Astrocyte (in vitro differentiated cells and primary cell): Measurements from ENCODE around the gene NPPB. TPM values are rescaled to one million over a fixed set of nuclear protein-coding genes. Genes with fewer than 3 reads are reported as not detected.

ENCODE experiments used
- DNase-seq: peaks from one replicate; pipeline ENCODE4 v3.0.0-alpha.2; 2010; ENCODE audit warnings: low read depth
- FAIRE-seq: peaks from 2 replicates; lab custom pipeline; 2011; peaks lifted over from hg19 to GRCh38; lab: Jason Lieb, UNC
- H2AFZ ChIP-seq: 2 replicates; pipeline ENCODE4 v1.6.0; 2012; ENCODE audit warnings: low read depth, low read length, inconsistent platforms
- H3K27ac ChIP-seq: 2 replicates; pipeline ENCODE4 v1.5.1; 2011; ENCODE audit warnings: low read depth, low read length, inconsistent platforms
- H3K27me3 ChIP-seq: 2 replicates; pipeline ENCODE4 v1.6.0; 2011; ENCODE audit warnings: low read length, inconsistent platforms; ENCODE audit not compliant: insufficient read depth
- H3K36me3 ChIP-seq: 2 replicates; pipeline ENCODE4 v1.5.1; 2011; ENCODE audit warnings: low read length, inconsistent platforms; ENCODE audit not compliant: insufficient read depth
- H3K4me1 ChIP-seq: 2 replicates; pipeline ENCODE4 v1.5.1; 2011; ENCODE audit warnings: low read length, inconsistent platforms; ENCODE audit not compliant: insufficient read depth
- H3K4me2 ChIP-seq: 2 replicates; pipeline ENCODE4 v1.6.0; 2012; ENCODE audit warnings: low read length, inconsistent platforms
- H3K4me3 ChIP-seq: 2 replicates; pipeline ENCODE4 v1.5.1; 2011; ENCODE audit warnings: low read depth, mild to moderate bottlenecking, low read length, inconsistent platforms; ENCODE audit not compliant: insufficient read depth
- H3K79me2 ChIP-seq: 2 replicates; pipeline ENCODE4 v1.6.0; 2012; ENCODE audit warnings: mild to moderate bottlenecking, low read length, inconsistent platforms; ENCODE audit not compliant: insufficient read depth
- H3K9ac ChIP-seq: 2 replicates; pipeline ENCODE4 v1.6.0; 2012; ENCODE audit warnings: mild to moderate bottlenecking, low read length, inconsistent platforms
- H3K9me3 ChIP-seq: 2 replicates; pipeline ENCODE4 v1.5.1; 2012; ENCODE audit warnings: low read depth, mild to moderate bottlenecking, low read length, inconsistent platforms; ENCODE audit not compliant: insufficient read depth
- H4K20me1 ChIP-seq: 2 replicates; pipeline ENCODE4 v1.6.0; 2012; ENCODE audit warnings: low read length, inconsistent platforms; ENCODE audit not compliant: insufficient read depth
- H3K27ac Mint-ChIP-seq: one replicate; pipeline ENCODE4 v1.8.0; 2021; ENCODE audit warnings: mild to moderate bottlenecking, mixed read lengths; ENCODE audit not compliant: unreplicated experiment
- H3K27me3 Mint-ChIP-seq: one replicate; pipeline ENCODE4 v1.8.0; 2021; ENCODE audit warnings: low read depth, mixed read lengths; ENCODE audit not compliant: unreplicated experiment
- H3K36me3 Mint-ChIP-seq: one replicate; pipeline ENCODE4 v1.8.0; 2021; ENCODE audit warnings: low read depth, mixed read lengths; ENCODE audit not compliant: unreplicated experiment
- H3K4me1 Mint-ChIP-seq: one replicate; pipeline ENCODE4 v1.8.0; 2021; ENCODE audit warnings: low read depth, mixed read lengths; ENCODE audit not compliant: unreplicated experiment
- H3K4me3 Mint-ChIP-seq: one replicate; pipeline ENCODE4 v1.8.0; 2021; ENCODE audit warnings: mild to moderate bottlenecking, moderate library complexity, mixed read lengths; ENCODE audit not compliant: unreplicated experiment
- H3K9me3 Mint-ChIP-seq: one replicate; pipeline ENCODE4 v1.8.0; 2021; ENCODE audit warnings: mild to moderate bottlenecking, mixed read lengths; ENCODE audit not compliant: unreplicated experiment
- CTCF ChIP-seq: IDR thresholded peaks from 2 replicates; pipeline ENCODE4 v1.5.1; 2011; ENCODE audit warnings: low read depth, mild to moderate bottlenecking, inconsistent platforms, low read length, moderate library complexity; ENCODE audit not compliant: insufficient read depth
- EZH2 ChIP-seq: IDR thresholded peaks from 2 replicates; pipeline ENCODE4 v1.6.1; 2012; ENCODE audit warnings: mild to moderate bottlenecking, low read length, inconsistent platforms; ENCODE audit not compliant: insufficient read depth
- total RNA-seq: library from RNA; stranded (reverse); gene quantifications from 2 replicates; pipeline ENCODE4 v1.2.1, GENCODE V29; 2021

NPPB gene
- total RNA-seq, 1 donor from 2014 or later: 449 TPM

GRCh38 chr1:11869104-11869503, 10.4 kb upstream of the NPPB start:
- no peaks in the 10 kb centered on the region for H3K36me3 Mint-ChIP-seq
- no peaks in the 10 kb centered on the region for H3K4me1 Mint-ChIP-seq
- H3K27me3 Mint-ChIP-seq: peaks cover 47% of the 10 kb centered on the region
- Histone ChIP-seq H3K27ac (no peak overlapping the region), H4K20me1 (no peaks in the 10 kb centered on the region), H3K9me3 (no peaks in the 10 kb centered on the region), H3K4me1 (no peaks in the 10 kb centered on the region), H3K36me3 (no peaks in the 10 kb centered on the region), H3K27me3 (peaks cover 2% of the 10 kb centered on the region), H3K79me2 (no peaks in the 10 kb centered on the region), H3K9ac (no peak overlapping the region), H3K4me3 (no peak overlapping the region), H2AFZ (no peak overlapping the region), H3K4me2 (no peak overlapping the region)
- no peak overlapping the region for H3K27ac Mint-ChIP-seq
- DNase-seq (no peak), FAIRE-seq (no peak)
- H3K4me3 Mint-ChIP-seq: no peak overlapping the region
- TF ChIP-seq EZH2: no peak
- no peak for TF ChIP-seq CTCF
- H3K9me3 Mint-ChIP-seq: no peaks in the 10 kb centered on the region

- Histone ChIP-seq H3K79me2 (no peaks in the 10 kb centered on the region), H3K27ac (no peak overlapping the region), H3K36me3 (no peaks in the 10 kb centered on the region), H2AFZ (no peak overlapping the region), H3K9me3 (no peaks in the 10 kb centered on the region), H3K27me3 (peaks cover 2% of the 10 kb centered on the region), H3K4me1 (no peaks in the 10 kb centered on the region), H3K4me2 (no peak overlapping the region), H3K9ac (no peak overlapping the region), H3K4me3 (no peak overlapping the region), H4K20me1 (no peaks in the 10 kb centered on the region)
- Mint-ChIP-seq H3K36me3 (no peaks in the 10 kb centered on the region), H3K4me3 (no peak overlapping the region), H3K4me1 (no peaks in the 10 kb centered on the region), H3K9me3 (no peaks in the 10 kb centered on the region), H3K27ac (no peak overlapping the region), H3K27me3 (peaks cover 47% of the 10 kb centered on the region)
- TF ChIP-seq CTCF: no peak
- TF ChIP-seq EZH2: no peak
- no peak for FAIRE-seq
- DNase-seq: no peak
These were observed 9.7 kb upstream of the NPPB start for GRCh38 chr1:11868331-11868980.

- H3K27me3 ChIP-seq: peaks cover 30% of the 10 kb centered on the region
- H3K79me2 ChIP-seq: no peaks in the 10 kb centered on the region
- H3K9ac ChIP-seq: no peak overlapping the region
- TF ChIP-seq CTCF (no peak), EZH2 (no peak)
- peaks cover 27% of the 10 kb centered on the region for H3K4me1 Mint-ChIP-seq
- peaks cover 3% of the 10 kb centered on the region for H3K9me3 Mint-ChIP-seq
- DNase-seq (no peak), FAIRE-seq (no peak)
- no peak overlapping the region for H3K4me2 ChIP-seq
- no peak overlapping the region for H3K4me3 ChIP-seq
- H3K36me3 ChIP-seq: no peaks in the 10 kb centered on the region
- H3K27me3 Mint-ChIP-seq: peaks cover 32% of the 10 kb centered on the region
- H3K4me1 ChIP-seq: peaks cover 10% of the 10 kb centered on the region
- H3K27ac Mint-ChIP-seq: peak overlapping the region; percentile 53
- no peaks in the 10 kb centered on the region for H3K9me3 ChIP-seq
- no peak overlapping the region for H3K27ac ChIP-seq
- no peaks in the 10 kb centered on the region for H4K20me1 ChIP-seq
- no peak overlapping the region for H3K4me3 Mint-ChIP-seq
- H2AFZ ChIP-seq: no peak overlapping the region
- no peaks in the 10 kb centered on the region for H3K36me3 Mint-ChIP-seq
These were observed 4.1 kb upstream of the NPPB start for GRCh38 chr1:11862890-11863289.
